H9 (cell line): ENCODE data around the gene GRID2. TPM values are rescaled to one million over a fixed set of nuclear protein-coding genes. Genes with fewer than 3 reads are reported as not detected.

Experiments used
- DNase-seq: peaks from one replicate; pipeline ENCODE4 v3.0.0-alpha.2; 2017
- H2AFZ ChIP-seq: one replicate; pipeline ENCODE4 v1.6.1; 2013; ENCODE audit warnings: mild to moderate bottlenecking, low read length, control low read depth, moderate library complexity
- H2AK5ac ChIP-seq: 2 replicates; pipeline ENCODE4 v1.6.1; 2013; ENCODE audit warnings: low read length, control low read depth, mixed read lengths; ENCODE audit not compliant: insufficient read length
- H2BK120ac ChIP-seq: one replicate; pipeline ENCODE4 v1.6.1; 2013; ENCODE audit warnings: low read depth, mild to moderate bottlenecking, low read length, control low read depth, inconsistent platforms; ENCODE audit not compliant: poor library complexity, severe bottlenecking
- H2BK12ac ChIP-seq: 2 replicates; pipeline ENCODE4 v1.6.1; 2013; ENCODE audit warnings: low read length, control low read depth, mixed read lengths, low read depth; ENCODE audit not compliant: insufficient read length
- H2BK15ac ChIP-seq: 2 replicates; pipeline ENCODE4 v1.6.1; 2013; ENCODE audit warnings: low read depth, low read length, control low read depth
- H2BK20ac ChIP-seq: one replicate; pipeline ENCODE4 v1.6.1; 2013; ENCODE audit warnings: low read depth, mild to moderate bottlenecking, low read length, control low read depth, inconsistent platforms; ENCODE audit not compliant: poor library complexity, severe bottlenecking
- H2BK5ac ChIP-seq: 2 replicates; pipeline ENCODE4 v1.6.1; 2013; ENCODE audit warnings: low read length, control low read depth, mixed read lengths; ENCODE audit not compliant: insufficient read length
- H3K14ac ChIP-seq: 2 replicates; pipeline ENCODE4 v1.6.1; 2013; ENCODE audit warnings: low read length, control low read depth; ENCODE audit not compliant: insufficient read depth
- H3K18ac ChIP-seq: 2 replicates; pipeline ENCODE4 v1.6.1; 2013; ENCODE audit warnings: low read depth, mild to moderate bottlenecking, mixed read lengths, low read length, control low read depth; ENCODE audit not compliant: insufficient read length
- H3K23ac ChIP-seq: 2 replicates; pipeline ENCODE4 v1.6.1; 2013; ENCODE audit warnings: low read length, control low read depth, mixed read lengths, low read depth; ENCODE audit not compliant: insufficient read length
- H3K23me2 ChIP-seq: 2 replicates; pipeline ENCODE4 v1.6.1; 2013; ENCODE audit warnings: low read depth, mild to moderate bottlenecking, mixed read lengths, low read length, control low read depth; ENCODE audit not compliant: insufficient read length, poor library complexity, severe bottlenecking
- H3K27ac ChIP-seq: 2 replicates; pipeline ENCODE4 v1.5.1; 2013; ENCODE audit warnings: low read length, control low read depth, mixed read lengths, low read depth; ENCODE audit not compliant: insufficient read length
- H3K27me3 ChIP-seq: 2 replicates; pipeline ENCODE4 v1.6.1; 2013; ENCODE audit warnings: low read length, control low read depth, inconsistent platforms; ENCODE audit not compliant: insufficient read depth
- H3K4ac ChIP-seq: 2 replicates; pipeline ENCODE4 v1.6.1; 2013; ENCODE audit warnings: low read depth, mild to moderate bottlenecking, control low read depth, inconsistent platforms, low read length, moderate library complexity
- H3K4me1 ChIP-seq: 2 replicates; pipeline ENCODE4 v1.6.1; 2013; ENCODE audit warnings: low read length, control low read depth, inconsistent platforms; ENCODE audit not compliant: insufficient read depth
- H3K4me2 ChIP-seq: 2 replicates; pipeline ENCODE4 v1.6.1; 2013; ENCODE audit warnings: low read length, control low read depth, mixed read lengths; ENCODE audit not compliant: insufficient read length, insufficient read depth
- H3K56ac ChIP-seq: 2 replicates; pipeline ENCODE4 v1.6.1; 2013; ENCODE audit warnings: low read depth, mild to moderate bottlenecking, mixed read lengths, low read length, control low read depth; ENCODE audit not compliant: insufficient read length
- H3K79me1 ChIP-seq: 2 replicates; pipeline ENCODE4 v1.6.1; 2013; ENCODE audit warnings: low read depth, mild to moderate bottlenecking, moderate library complexity, low read length, control low read depth, inconsistent platforms; ENCODE audit not compliant: insufficient read depth, poor library complexity, severe bottlenecking
- H3K79me2 ChIP-seq: 2 replicates; pipeline ENCODE4 v1.6.1; 2013; ENCODE audit warnings: low read length, control low read depth, inconsistent platforms; ENCODE audit not compliant: insufficient read depth
- H3K9ac ChIP-seq: 2 replicates; pipeline ENCODE4 v1.6.1; 2013; ENCODE audit warnings: low read length, control low read depth, mixed read lengths; ENCODE audit not compliant: insufficient read length; ENCODE audit errors: extremely low read depth
- H3K9me3 ChIP-seq: one replicate; pipeline ENCODE4 v1.6.1; 2013; ENCODE audit warnings: low read depth, low read length, inconsistent platforms; ENCODE audit not compliant: control insufficient read depth
- H3T11ph ChIP-seq: one replicate; pipeline ENCODE4 v1.6.1; 2013; ENCODE audit warnings: mild to moderate bottlenecking, low read length, control low read depth, inconsistent platforms
- H4K20me1 ChIP-seq: one replicate; pipeline ENCODE4 v1.6.1; 2013; ENCODE audit not compliant: control insufficient read depth, insufficient read length, insufficient read depth
- H4K5ac ChIP-seq: 2 replicates; pipeline ENCODE4 v1.6.1; 2013; ENCODE audit warnings: low read depth, mild to moderate bottlenecking, mixed read lengths, low read length, control low read depth; ENCODE audit not compliant: insufficient read length
- H4K8ac ChIP-seq: replicated peaks from 2 replicates; pipeline ENCODE4 v1.6.1; 2013; ENCODE audit warnings: low read length, control low read depth, mixed read lengths, low read depth; ENCODE audit not compliant: insufficient read length
- H4K91ac ChIP-seq: 2 replicates; pipeline ENCODE4 v1.6.1; 2013; ENCODE audit warnings: low read depth, mild to moderate bottlenecking, moderate library complexity, mixed read lengths, low read length, control low read depth; ENCODE audit not compliant: insufficient read length
- H3K27ac Mint-ChIP-seq, 3 experiments: 2 replicates in 2 of 3; 3 replicates in 1 of 3; pipeline ENCODE4 v1.8.0; 2020 to 2021; ENCODE audit warnings: mixed read lengths in 3 of 3, mild to moderate bottlenecking in 1 of 3, moderate library complexity in 1 of 3
- H3K27me3 Mint-ChIP-seq: 2 replicates; pipeline ENCODE4 v1.8.0; 2021; ENCODE audit warnings: low read depth, mild to moderate bottlenecking, moderate library complexity, mixed read lengths
- H3K36me3 Mint-ChIP-seq, 3 experiments: 2 replicates in 2 of 3; 3 replicates in 1 of 3; pipeline ENCODE4 v1.8.0; 2020 to 2021; ENCODE audit warnings: low read depth in 3 of 3, mixed read lengths in 3 of 3; ENCODE audit not compliant: insufficient read depth in 1 of 3
- H3K4me1 Mint-ChIP-seq, 2 experiments: 2 replicates each; pipeline ENCODE4 v1.8.0; 2020; ENCODE audit warnings: mixed read lengths in 2 of 2
- H3K4me3 Mint-ChIP-seq, 2 experiments: 2 replicates in 1 of 2; 3 replicates in 1 of 2; pipeline ENCODE4 v1.8.0; 2020 to 2021; ENCODE audit warnings: mild to moderate bottlenecking in 2 of 2, mixed read lengths in 2 of 2, moderate library complexity in 1 of 2
- H3K9me3 Mint-ChIP-seq, 2 experiments: 2 replicates in 1 of 2; 3 replicates in 1 of 2; pipeline ENCODE4 v1.8.0; 2020; ENCODE audit warnings: mild to moderate bottlenecking in 2 of 2, mixed read lengths in 2 of 2, moderate library complexity in 1 of 2
- WGBS: extraction: QIAGEN DNeasy Blood & Tissue Kit; methylation state at CpG from one replicate; pipeline ENCODE4 v1.1.7; 2013; ENCODE audit warnings: missing lambda C conversion rate, low lambda C conversion rate, mixed read lengths; ENCODE audit not compliant: insufficient read length; ENCODE audit errors: extremely low coverage; 5-methylcytosine and 5-hydroxymethylcytosine counted together
- total RNA-seq: library from RNA; stranded (reverse); gene quantifications from 2 replicates; pipeline ENCODE4 v1.2.1, GENCODE V29; 2021
- TF ChIP-seq, protein P1 (sequence below): fragments of 200-600 bp; sonication (generic); conservative IDR thresholded peaks from 3 replicates; pipeline ENCODE4 v1.8.0; 2021; ENCODE audit warnings: antibody characterized with exemption, mild to moderate bottlenecking

GRID2 gene
- total RNA-seq, 1 experiment from 2014 or later = 21.8 TPM

GRCh38 chr4:93502991-93503390, 1199.2 kb downstream of the GRID2 start:
- no peak overlapping the region for H3K56ac ChIP-seq
- H3K4ac ChIP-seq = no peak overlapping the region
- no peaks in the 10 kb centered on the region for H3K9me3 Mint-ChIP-seq
- no peak overlapping the region for H4K8ac ChIP-seq
- H3K27me3 ChIP-seq = no peaks in the 10 kb centered on the region
- peaks cover 10 to 16% of the 10 kb centered on the region in 2 experiments for H3K4me1 Mint-ChIP-seq
- H3K79me1 ChIP-seq = no peaks in the 10 kb centered on the region
- H3K23ac ChIP-seq = no peak overlapping the region
- no peaks in the 10 kb centered on the region for H3K36me3 Mint-ChIP-seq
- DNase-seq = no peak
- H3K4me3 Mint-ChIP-seq = no peak overlapping the region
- H2BK20ac ChIP-seq = no peak overlapping the region
- H3K4me2 ChIP-seq = no peak overlapping the region
- H3K27me3 Mint-ChIP-seq = no peaks in the 10 kb centered on the region
- no peak overlapping the region for H4K91ac ChIP-seq
- H4K20me1 ChIP-seq = no peaks in the 10 kb centered on the region
- H3K9me3 ChIP-seq = no peaks in the 10 kb centered on the region
- no peak overlapping the region for H2AK5ac ChIP-seq
- H3K4me1 ChIP-seq = peaks cover 2% of the 10 kb centered on the region; the same call in 1 of the 2 replicates
- no peaks in the 10 kb centered on the region for H3K23me2 ChIP-seq
- no peak overlapping the region for H3K9ac ChIP-seq
- TF ChIP-seq, protein P1, sequence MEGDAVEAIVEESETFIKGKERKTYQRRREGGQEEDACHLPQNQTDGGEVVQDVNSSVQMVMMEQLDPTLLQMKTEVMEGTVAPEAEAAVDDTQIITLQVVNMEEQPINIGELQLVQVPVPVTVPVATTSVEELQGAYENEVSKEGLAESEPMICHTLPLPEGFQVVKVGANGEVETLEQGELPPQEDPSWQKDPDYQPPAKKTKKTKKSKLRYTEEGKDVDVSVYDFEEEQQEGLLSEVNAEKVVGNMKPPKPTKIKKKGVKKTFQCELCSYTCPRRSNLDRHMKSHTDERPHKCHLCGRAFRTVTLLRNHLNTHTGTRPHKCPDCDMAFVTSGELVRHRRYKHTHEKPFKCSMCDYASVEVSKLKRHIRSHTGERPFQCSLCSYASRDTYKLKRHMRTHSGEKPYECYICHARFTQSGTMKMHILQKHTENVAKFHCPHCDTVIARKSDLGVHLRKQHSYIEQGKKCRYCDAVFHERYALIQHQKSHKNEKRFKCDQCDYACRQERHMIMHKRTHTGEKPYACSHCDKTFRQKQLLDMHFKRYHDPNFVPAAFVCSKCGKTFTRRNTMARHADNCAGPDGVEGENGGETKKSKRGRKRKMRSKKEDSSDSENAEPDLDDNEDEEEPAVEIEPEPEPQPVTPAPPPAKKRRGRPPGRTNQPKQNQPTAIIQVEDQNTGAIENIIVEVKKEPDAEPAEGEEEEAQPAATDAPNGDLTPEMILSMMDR = no peak
- no peak overlapping the region for H2AFZ ChIP-seq
- H2BK15ac ChIP-seq = no peak overlapping the region
- no peak overlapping the region for H3K18ac ChIP-seq
- no peak overlapping the region for H2BK12ac ChIP-seq
- no CpG with 5 or more reads among the region's 2 CpGs for WGBS
- no peak overlapping the region for H2BK5ac ChIP-seq
- no peak overlapping the region for H2BK120ac ChIP-seq
- no peaks in the 10 kb centered on the region for H3K79me2 ChIP-seq
- no peak overlapping the region for H3K27ac Mint-ChIP-seq
- H3T11ph ChIP-seq = no peak overlapping the region
- no peak overlapping the region for H4K5ac ChIP-seq
- no peak overlapping the region for H3K14ac ChIP-seq
- H3K27ac ChIP-seq = no peak overlapping the region
